ENCODE measurements around the gene LDAH.
"Not testable (repeated sequence)": the region's sequence is repeated elsewhere in the genome, so short reads cannot be mapped to it uniquely, and the experiment has no call there.

LDAH gene

DNA sequence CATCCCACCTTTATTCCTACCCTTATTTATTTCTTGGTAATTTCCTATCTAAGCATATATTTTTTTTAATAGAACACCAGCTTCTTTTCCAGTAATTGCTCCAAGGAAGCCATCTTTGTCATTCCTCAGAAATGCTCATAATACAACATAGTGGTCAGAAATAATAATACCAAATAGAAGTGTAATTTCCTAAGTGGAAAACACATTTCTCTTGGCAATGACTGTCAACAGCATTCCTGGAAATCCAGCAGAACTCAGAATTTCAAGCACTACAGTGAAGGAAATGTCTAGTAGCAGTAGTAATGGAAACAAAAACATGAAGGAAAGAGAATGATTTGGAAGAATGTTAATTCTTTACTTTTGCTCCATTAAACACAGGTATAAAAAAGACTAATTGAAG, 99.4 kb downstream of the LDAH start:
- peak; percentile 59 for DNase-seq (ENCODE audit: low read depth, low spot score)

DNA sequence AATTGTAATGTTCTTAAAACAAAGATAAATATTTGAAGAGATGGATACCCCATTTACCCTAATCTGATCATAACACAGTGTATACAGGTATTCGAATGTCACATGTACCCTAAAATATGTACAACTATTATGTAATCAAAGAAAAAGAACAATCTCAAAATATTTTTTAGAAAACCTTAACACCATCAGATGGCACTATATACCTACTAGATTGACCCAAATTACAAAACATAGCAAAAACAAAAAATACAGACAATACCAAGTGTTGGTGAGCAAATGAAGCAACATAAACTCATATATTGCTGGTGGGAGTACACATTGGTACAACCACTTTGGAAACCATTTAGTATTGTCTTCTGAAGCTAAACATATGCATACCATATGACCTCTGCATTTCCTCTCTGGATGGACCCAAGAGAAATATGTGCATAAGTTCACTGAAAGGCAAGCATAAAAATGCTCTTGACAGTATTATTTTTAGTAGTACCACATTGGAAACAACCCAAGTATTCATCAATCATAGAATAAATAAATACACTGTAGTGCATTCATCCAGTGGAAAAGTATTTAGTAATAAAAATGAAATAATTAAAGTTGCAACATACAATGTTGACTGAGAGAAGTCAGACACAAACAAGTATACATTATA, 100.2 kb downstream of the LDAH start:
- DNase-seq (ENCODE audit: low read depth, low spot score): no peak

DNA sequence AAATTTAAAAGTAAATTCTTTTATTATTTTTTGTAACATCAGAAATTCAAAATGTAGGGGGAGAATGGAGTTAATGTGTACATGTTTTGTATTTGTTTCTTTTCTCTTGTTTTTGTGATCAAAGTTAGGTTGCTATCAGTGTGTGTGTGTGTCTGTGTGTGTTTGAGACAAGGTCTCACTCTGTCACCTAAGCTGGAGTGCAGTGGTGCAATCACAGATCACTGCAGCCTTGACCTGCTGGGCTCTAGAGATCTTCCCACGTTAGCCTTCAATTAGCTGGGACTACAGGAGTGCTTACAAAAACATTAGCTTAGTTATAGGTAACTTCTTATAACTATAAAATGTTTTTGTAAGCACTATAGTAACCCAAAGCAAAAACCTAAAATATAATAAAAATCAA, 105.3 kb downstream of the LDAH start:
- no peak for DNase-seq (ENCODE audit: low read depth, low spot score)

DNA sequence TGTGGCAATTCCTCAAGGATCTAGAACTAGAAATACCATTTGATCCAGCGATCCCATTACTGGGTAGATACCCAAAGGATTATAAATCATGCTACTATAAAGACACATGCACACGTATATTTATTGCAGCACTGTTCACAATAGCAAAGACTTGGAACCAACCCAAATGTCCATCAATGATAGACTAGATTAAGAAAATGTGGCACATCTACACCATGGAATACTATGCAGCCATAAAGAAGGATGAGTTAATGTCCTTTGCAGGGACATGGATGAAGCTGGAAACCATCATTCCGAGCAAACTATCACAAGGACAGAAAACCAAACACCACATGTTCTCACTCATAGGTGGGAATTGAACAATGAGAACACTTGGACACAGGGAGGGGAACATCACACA, 106.7 kb downstream of the LDAH start:
- DNase-seq (ENCODE audit: low read depth, low spot score): not testable (repeated sequence)

DNA sequence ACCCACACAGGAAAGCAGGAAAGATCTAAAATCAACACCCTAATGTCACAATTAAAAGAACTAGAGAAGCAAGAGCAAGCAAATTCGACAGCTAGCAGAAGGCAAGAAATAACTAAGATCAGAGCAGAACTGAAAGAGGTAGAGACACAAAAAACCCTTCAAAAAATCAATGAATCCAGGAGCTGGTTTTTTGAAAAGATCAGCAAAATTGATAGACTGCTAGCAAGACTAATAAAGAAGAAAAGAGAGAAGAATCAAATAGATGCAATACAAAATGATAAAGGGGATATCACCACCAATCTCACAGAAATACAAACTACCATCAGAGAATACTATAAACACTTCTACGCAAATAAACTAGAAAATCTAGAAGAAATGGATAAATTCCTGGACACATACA, 108.5 kb downstream of the LDAH start:
- DNase-seq (ENCODE audit: low read depth, low spot score): not testable (repeated sequence)

DNA sequence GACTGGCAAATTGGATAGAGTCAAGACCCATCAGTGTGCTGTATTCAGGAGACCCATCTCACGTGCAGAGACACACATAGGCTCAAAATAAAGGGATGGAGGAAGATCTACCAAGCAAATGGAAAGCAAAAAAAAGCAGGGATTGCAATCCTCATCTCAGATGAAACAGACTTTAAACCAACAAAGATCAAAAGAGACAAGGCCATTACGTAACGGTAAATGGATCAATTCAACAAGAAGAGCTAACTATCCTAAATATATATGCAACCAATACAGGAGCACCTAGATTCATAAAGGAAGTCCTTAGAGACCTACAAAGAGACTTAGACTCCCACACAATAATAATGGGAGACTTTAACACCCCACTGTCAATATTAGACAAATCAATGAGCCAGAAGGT, 109.3 kb downstream of the LDAH start:
- DNase-seq (ENCODE audit: low read depth, low spot score): not testable (repeated sequence)

DNA sequence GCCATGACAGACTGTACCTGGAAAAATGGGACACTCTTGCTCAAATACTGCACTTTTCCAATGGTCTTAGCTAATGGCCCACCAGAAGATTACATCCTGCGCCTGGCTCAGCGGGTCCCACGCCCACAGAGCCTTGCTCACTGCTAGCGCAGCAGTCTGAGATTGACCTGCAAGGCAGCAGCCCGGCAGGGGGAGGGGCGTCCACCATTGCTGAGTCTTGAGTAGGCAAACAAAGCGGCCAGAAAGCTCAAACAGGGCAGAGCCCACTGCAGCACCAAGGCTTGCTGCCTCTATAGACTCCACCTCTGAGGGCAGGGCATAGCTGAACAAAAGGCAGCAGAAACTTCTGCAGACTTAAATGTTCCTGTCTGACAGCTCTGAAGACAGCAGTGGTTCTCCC, 111.3 kb downstream of the LDAH start:
- DNase-seq (ENCODE audit: low read depth, low spot score): not testable (repeated sequence)

DNA sequence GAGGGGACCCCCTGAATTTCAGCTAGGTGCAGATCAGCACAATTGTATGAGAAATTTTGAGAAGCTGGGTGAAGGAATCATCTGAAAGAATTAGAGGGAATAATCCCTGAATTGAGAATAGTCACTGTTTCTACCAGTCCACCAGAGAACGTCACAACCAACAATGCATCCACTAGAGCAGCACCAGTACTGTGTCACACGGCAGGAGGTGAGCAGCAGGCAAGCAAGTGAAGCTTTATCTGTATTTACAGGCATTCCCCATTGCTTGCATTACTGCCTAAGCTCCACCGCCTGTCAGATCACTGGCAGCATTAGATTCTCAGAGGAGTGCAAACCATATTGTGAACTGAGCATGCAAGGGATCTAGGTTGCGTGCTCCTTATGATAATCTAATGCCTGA, 115.3 kb downstream of the LDAH start:
- DNase-seq (ENCODE audit: low read depth, low spot score): no peak

DNA sequence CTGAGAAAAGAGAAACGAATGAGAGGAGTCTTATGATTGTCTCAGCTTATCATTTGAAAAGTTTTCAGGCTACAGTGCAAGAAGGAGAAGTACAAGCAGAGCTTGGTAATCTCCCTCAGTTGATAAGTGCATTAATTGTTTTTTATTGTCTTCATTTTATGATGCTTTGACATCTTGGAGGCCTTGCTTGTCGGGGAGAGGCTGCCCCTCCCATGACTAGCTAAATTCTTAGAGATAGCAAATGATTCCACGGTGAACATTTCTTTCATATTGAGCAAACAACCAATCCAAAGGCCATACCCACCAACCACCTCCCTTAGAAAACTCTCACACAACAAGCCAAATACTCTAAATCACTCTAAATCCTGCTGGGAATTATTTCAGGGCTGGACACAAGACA, 116.1 kb downstream of the LDAH start:
- DNase-seq (ENCODE audit: low read depth, low spot score): no peak

DNA sequence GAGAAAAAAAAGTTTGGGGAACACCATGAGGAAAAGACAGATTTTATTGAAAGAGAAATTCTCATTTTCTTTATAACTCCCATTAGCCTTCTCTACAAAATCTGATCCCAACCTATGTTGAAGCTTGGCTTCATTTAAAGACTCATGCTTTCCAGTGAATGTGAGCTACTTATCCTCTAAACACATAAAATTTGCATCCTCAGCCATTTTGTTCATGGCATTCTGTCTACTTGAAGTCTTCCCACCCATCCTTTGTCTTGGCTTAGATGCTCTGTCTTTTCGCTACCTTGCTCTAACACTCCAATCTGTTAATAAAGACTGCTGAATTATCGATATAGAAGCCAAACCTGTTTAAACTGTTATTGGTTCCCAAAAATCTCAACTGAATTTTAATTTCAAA, 116.7 kb downstream of the LDAH start:
- no peak for DNase-seq (ENCODE audit: low read depth, low spot score)

DNA sequence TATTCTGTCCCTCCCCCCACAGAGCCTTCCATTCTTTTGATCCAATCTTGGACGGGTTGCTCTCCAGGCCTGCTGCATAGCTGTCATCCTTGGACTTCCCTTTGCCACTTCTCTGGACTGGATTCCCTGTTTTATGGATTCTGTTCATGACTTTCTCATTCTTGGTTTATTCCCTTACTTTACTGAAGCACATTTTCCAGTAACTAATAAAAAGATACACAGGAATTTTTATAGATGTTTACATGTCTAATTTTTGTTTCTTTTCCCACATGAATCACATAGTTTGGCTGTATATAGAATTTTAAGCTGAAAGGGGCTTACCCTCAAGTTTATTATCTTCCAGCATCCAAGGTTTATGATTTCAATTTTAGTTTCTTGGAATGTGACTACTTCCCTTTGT, 118.0 kb downstream of the LDAH start:
- no peak for DNase-seq (ENCODE audit: low read depth, low spot score)

DNA sequence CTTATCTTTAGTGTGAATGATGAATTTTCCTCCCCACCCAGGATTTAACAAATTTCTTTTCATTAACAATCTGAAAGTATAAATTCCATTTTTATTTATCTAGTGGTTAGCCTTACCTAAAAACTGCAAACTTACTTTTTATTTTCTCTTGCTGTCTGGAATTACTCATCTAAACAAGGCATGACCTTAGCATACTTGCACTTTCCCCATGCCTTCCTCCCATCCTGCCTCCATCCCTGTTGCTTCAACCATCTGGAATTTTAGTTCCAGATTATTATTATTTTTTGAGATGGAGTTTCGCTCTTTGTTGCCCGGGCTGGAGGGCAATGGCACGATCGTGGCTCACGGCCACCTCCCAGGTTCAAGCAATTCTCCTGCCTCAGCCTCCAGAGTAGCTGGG, 120.3 kb downstream of the LDAH start:
- DNase-seq (ENCODE audit: low read depth, low spot score): no peak

DNA sequence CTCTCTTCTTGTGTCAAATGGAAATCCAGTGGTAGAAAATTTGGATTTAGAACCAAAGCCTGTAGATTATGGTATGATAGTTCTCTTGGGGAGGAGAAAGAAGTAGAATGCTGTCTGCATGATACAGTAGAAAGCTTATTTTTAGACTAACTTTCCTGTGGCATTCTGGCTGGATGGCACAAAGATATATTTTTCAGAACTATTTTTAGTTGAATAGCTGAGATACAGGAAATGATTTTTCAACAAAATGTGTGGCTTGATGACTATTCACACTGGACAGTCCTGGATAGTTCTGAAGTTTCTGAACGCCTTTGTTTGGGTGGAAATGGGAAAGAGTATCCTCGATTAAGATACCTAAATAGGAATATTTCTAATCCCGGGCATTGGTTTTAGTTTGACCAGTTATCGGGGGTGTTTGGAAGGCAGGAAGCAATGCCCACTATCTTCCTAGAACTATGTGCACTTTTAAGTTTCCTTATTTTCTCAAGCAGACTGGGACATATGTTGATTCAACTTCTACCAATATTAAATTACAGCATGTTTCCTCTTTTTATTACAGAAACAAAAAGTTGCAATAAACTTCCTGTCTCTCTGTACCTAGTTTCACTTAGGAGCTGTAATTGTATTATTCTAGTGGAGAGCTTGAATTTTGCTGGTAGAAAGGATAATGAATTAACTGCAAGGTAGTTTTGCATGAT, 123.8 kb downstream of the LDAH start:
- DNase-seq (ENCODE audit: low read depth, low spot score): no peak

DNA sequence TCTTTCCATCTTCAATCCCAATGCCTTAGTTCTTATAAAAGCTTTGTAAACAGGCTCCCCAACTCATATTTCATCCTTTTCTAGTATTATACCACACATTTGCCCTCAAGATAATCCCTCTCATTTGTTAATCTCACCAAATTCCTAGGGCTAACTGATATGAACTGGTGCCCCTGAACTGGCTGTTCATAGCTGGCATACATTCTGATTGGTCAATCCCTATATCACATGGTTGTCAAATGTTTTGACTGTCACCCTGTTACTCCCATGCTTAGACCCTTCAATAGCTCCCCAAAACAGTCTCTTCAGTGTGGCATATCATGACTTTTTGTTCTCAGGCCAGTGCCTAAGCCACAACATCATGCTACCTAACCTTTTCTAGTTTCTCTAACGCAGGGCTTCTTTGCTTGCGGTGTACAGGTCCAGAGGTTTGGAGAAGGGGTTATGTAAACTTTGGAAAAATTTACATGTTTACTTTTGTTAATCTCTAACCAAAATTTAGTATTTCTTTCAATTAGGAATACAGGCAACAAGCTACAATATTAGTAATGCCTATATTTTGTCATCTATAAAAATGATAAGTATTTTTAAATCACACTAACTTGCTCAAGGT, 125.5 kb downstream of the LDAH start:
- DNase-seq (ENCODE audit: low read depth, low spot score): no peak

DNA sequence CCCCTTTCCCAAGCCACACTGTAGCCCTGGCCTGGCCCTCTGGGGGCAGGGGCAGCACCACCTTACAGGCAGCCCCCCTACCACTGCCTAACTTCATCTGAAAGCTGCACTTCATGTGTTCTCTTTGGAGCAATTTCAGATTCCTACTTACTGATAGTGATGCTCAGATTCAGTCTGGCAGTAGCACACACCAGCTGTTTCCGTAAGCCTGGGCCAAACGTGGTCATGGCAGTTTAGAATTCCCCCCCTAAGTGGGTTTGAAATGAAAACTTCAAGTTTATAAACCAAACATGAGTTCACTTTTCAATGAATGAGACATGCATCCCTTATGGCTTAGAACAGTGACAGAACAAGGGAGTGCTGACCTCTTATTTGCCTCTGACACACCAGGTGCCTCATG, 126.5 kb downstream of the LDAH start:
- DNase-seq (ENCODE audit: low read depth, low spot score): no peak

DNA sequence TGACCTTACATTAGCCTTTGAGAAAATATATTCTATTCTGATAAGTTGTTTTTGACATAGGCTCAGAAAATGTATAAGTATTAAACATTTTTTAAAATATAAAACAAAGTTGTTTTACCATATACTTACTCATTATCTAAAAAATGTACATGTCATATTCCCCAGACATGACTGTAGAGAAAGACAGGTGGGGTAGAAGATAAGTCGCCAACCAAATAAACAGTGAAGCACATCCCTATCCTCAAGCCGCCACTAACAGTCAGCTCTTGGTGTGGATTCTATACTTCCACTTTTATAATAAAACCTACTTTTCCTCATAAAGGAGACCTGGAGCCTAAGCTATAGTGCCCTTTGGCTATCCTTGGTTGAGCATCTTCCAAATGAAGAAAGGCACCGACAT, 129.6 kb downstream of the LDAH start:
- DNase-seq (ENCODE audit: low read depth, low spot score): no peak

DNA sequence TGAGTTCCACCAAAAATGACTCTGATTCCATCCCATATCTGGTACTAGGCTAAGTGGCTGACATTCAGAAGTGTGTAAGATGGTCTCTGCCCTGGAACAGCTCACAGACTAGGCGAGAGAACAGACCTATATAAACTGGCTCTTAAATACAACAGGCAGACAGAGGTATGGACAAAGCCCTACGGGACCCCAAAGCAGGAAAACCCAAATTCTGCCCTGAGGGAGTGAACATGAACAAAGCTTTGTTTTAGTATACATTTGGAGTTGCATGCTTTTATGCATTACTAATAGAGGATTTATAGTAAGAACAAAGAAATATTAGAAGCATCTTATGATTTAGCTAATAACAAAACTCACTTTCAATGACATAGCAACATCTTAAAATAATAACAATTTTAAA, 130.8 kb downstream of the LDAH start:
- no peak for DNase-seq (ENCODE audit: low read depth, low spot score)

DNA sequence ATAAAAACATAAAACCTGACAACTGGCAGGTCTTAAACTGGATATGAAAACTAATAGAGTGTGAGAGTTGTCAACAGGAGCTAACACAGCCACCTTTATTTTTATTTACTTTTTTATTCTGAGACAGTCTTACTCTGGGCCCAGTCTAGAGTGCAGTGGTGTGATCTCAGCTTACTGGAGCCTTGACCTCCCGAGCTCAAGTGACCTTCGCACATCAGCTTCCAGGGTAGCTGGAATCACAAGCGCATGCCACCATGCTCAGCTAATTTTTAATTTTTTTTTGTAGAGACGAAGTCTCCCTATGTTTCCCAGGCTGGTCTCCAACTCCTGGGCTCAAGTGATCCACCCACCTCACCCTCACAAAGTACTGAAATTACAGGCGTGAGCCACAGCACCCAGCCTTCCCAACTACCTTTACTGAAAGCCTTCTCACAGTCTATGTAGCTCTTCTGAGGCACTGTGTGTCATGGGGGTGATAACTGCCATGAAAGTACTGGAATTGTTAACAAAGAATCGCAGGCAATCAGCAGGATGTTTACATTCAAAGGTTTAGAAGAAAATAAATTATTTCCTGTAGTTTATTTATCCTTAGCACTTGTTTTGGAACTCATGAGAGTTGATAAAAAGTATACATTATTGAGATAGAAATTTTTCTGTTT, 131.7 kb downstream of the LDAH start:
- DNase-seq (ENCODE audit: low read depth, low spot score): no peak

DNA sequence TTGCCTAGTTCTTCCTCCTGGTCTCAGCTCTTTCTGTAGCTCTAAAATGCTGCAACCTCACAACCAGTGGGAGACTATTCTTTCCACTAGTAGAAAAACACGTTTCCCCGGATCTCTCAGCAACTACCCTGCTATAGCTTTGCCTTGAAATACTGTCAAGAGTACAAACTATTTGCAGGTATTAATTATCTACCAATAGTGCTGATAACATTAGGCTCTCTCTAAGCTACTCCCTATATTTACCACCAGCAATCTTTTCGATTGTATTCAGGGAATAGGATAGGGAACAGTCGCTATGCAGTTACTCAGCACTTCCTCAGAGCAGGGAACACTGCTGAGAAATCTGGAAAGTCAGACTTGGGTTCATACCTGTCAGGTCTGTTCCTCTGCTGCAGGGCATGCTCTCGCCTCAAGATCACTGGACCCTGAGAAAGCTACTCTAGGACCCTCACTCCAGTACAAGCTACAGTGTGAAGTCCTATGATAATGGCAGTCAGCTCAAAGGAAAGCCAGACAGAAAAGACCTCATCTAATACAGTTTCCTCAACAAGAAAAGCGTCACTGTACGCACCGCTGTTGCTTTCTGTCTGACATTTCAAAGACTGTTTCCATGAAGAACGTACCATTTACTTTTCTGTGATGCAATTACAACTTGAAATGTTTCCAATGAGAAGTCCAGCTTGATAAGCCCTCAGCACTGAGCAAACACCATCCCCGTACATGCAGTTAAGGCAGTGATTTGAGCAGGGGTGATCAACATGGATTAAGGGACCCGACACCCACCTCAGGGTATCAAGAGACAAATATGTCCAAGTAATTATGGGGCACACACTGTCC, 133.3 kb downstream of the LDAH start:
- DNase-seq (ENCODE audit: low read depth, low spot score): no peak

DNA sequence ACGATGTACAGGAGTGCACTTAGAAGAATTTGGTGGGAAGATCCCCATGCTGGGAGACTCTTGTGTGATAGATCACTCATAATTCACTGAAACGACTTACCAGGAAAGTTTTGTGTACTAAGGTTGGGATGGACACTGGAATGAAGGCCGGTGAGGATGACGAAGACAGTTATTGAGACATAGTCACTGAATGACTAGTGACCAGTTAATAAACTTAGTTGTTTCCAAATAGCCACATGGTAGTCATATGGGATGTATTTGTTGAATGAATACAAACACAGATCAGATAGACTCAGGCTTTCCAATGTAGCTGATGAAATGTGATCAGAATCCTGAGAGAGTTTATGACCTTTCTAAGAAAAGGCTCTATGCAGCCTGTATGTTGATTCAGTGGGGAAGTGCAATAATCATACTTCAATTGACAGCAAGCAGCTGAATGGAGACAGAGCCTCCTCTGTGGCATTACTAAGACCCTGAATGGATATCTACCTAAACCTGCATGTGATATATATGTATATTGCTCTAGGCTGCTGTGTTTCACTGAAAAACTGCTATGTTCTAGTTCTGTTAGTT, 135.6 kb downstream of the LDAH start:
- DNase-seq (ENCODE audit: low read depth, low spot score): no peak

DNA sequence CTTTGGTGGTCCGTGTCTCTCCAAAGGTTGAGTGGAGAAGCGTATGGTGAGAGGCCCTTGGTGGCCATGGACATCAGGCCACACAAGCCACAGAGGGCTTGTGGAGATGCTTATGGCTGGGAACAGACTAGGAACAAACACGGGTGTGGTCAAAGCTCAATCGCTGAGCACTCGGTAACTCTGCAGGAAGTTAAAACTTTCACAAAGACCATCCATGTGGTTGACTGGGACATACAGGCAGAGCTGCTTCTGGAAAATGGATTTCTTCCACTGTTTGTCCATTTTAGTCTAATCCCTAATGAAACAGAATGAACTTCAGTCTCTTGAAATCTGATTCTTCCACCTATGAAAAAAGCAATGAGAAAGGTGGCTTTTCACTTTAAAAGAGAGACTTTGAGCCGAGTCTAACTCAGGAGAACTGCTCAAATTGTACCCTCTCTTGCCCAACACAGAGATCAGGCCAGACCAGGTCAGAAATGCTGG, 138.3 kb downstream of the LDAH start:
- DNase-seq (ENCODE audit: low read depth, low spot score): no peak

All from astrocyte of the hippocampus (primary cell).